ENCODE results near the gene KNSTRN.

GRCh38 chr15:40437752-40438687 lies 55.5 kb downstream of the KNSTRN start:
- TF ChIP-seq POLR2A (IDR thresholded peaks at IDR 0.05) (no peak), CTCF (IDR thresholded peaks at IDR 0.05) (no peak), EP300 (IDR thresholded peaks at IDR 0.05) (no peak)

Data from ovary (tissue), 3 donors.